ENCODE data around the gene CFAP92.

- TF ChIP-seq POLR2A (IDR thresholded peaks at IDR 0.05) (no peak), CTCF (IDR thresholded peaks at IDR 0.05) (no peak)
Measured at GRCh38 chr3:128874481-128875180, 119.2 kb downstream of the CFAP92 start.

Measured in sigmoid colon (tissue), 3 donors.